ENCODE data around the gene ABI3.

GRCh38 chr17:49269356-49269755, 58.8 kb downstream of the ABI3 start:
- TF ChIP-seq CTCF (IDR thresholded peaks at IDR 0.05) (no peak), POLR2A (IDR thresholded peaks at IDR 0.05) (no peak)
